Loucy (cell line): ENCODE measurements around the gene PDX1.

Source experiments
- EZH2phosphoT487 ChIP-seq: fragments of 200-600 bp; IDR thresholded peaks from 2 replicates; pipeline ENCODE4 v1.6.1; 2018; ENCODE audit warnings: antibody characterized with exemption, mild to moderate bottlenecking, moderate library complexity, borderline replicate concordance
- TF ChIP-seq, protein P1 (sequence below): fragments of 200-600 bp; sonication (generic); conservative IDR thresholded peaks from 2 replicates; pipeline ENCODE4 v1.5.1; 2014; ENCODE audit warnings: mild to moderate bottlenecking, antibody characterized with exemption, low read length

DNA sequence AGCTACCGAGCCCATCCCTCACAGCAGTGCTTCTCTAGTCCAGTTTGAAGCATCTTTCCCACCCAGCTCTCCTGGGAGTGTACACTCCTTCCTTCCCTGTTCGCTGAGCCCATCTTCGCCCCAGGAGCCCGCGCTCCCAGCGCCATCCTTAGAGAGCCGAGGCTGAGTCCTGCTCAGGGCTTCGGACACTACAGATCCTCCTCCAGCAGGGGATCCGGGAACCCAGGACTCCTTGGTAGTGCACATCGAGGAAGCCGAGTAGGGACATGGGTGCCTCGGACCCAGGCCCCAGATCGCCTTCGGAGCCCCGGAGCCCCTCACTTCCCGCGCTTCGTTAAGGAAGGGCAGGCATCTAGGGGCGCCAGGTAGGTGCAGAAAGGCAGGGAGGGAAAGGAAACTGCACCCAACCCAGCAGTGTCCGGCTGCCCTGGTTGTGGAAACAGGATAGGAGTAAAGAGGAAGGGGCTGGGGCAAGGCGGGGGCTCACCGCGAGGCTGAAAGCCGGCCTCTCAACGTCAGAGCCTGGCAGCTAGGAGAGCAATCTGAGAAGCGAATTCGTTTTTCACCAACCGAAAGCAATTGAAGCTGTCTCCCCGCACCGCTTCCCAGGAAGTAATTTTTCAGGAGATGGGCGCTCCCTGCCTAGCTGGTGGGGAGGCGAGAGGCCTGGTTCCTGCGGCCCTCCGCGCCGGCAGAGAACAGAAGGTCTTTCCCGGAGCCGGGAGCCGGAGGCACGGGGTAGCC, 1.0 kb downstream of the PDX1 start:
- TF ChIP-seq, protein P1, sequence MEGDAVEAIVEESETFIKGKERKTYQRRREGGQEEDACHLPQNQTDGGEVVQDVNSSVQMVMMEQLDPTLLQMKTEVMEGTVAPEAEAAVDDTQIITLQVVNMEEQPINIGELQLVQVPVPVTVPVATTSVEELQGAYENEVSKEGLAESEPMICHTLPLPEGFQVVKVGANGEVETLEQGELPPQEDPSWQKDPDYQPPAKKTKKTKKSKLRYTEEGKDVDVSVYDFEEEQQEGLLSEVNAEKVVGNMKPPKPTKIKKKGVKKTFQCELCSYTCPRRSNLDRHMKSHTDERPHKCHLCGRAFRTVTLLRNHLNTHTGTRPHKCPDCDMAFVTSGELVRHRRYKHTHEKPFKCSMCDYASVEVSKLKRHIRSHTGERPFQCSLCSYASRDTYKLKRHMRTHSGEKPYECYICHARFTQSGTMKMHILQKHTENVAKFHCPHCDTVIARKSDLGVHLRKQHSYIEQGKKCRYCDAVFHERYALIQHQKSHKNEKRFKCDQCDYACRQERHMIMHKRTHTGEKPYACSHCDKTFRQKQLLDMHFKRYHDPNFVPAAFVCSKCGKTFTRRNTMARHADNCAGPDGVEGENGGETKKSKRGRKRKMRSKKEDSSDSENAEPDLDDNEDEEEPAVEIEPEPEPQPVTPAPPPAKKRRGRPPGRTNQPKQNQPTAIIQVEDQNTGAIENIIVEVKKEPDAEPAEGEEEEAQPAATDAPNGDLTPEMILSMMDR, result no peak
- no peak for TF ChIP-seq EZH2phosphoT487
